GM19463 (cell line): ENCODE data around the gene OPHN1.
"Not testable (repeated sequence)": the region's sequence is repeated elsewhere in the genome, so short reads cannot be mapped to it uniquely, and the experiment has no call there.

Source experiments
- ATAC-seq: cut with Tn5 transposase; IDR thresholded peaks from one replicate; pipeline ENCODE4 v1.9.1; 2021; ENCODE audit warnings: mild to moderate bottlenecking, moderate library complexity; ENCODE audit not compliant: unreplicated experiment

The OPHN1 gene

GRCh38 chrX:68365341-68365740 is 68.0 kb downstream of the OPHN1 start:
- no peak for ATAC-seq

- no peak for ATAC-seq
Measured at GRCh38 chrX:68363984-68364383, 69.3 kb downstream of the OPHN1 start.

GRCh38 chrX:68358679-68359078 is 74.6 kb downstream of the OPHN1 start:
- ATAC-seq, result no peak

- ATAC-seq, result no peak
Measured at GRCh38 chrX:68355629-68355920, 77.7 kb downstream of the OPHN1 start.

GRCh38 chrX:68354879-68355628 is 78.2 kb downstream of the OPHN1 start:
- no peak for ATAC-seq

GRCh38 chrX:68345025-68345424 is 88.3 kb downstream of the OPHN1 start:
- no peak for ATAC-seq

GRCh38 chrX:68343551-68343950 is 89.7 kb downstream of the OPHN1 start:
- ATAC-seq, result no peak

- ATAC-seq, result no peak
Measured at GRCh38 chrX:68332201-68332731, 101.0 kb downstream of the OPHN1 start.

GRCh38 chrX:68326841-68327240 is 106.5 kb downstream of the OPHN1 start:
- not testable (repeated sequence) for ATAC-seq

- ATAC-seq, result no peak
Measured at GRCh38 chrX:68307769-68308168, 125.5 kb downstream of the OPHN1 start.

GRCh38 chrX:68304602-68305001 is 128.7 kb downstream of the OPHN1 start:
- no peak for ATAC-seq

- ATAC-seq, result no peak
Measured at GRCh38 chrX:68299898-68300297, 133.4 kb downstream of the OPHN1 start.

- ATAC-seq, result no peak
Measured at GRCh38 chrX:68292471-68292870, 140.8 kb downstream of the OPHN1 start.

- no peak for ATAC-seq
Measured at GRCh38 chrX:68288127-68288526, 145.2 kb downstream of the OPHN1 start.

GRCh38 chrX:68287419-68287818 is 145.9 kb downstream of the OPHN1 start:
- ATAC-seq, result no peak

GRCh38 chrX:68286980-68287379 is 146.3 kb downstream of the OPHN1 start:
- no peak for ATAC-seq

- no peak for ATAC-seq
Measured at GRCh38 chrX:68286076-68286475, 147.2 kb downstream of the OPHN1 start.

GRCh38 chrX:68284281-68284904 is 148.9 kb downstream of the OPHN1 start:
- ATAC-seq, result no peak

GRCh38 chrX:68273887-68274286 is 159.4 kb downstream of the OPHN1 start:
- no peak for ATAC-seq

GRCh38 chrX:68264793-68265192 is 168.5 kb downstream of the OPHN1 start:
- not testable (repeated sequence) for ATAC-seq

- ATAC-seq, result no peak
Measured at GRCh38 chrX:68261060-68261672, 172.1 kb downstream of the OPHN1 start.

GRCh38 chrX:68256990-68257389 is 176.3 kb downstream of the OPHN1 start:
- no peak for ATAC-seq
